Right atrium auricular region (tissue), 2 donors: ENCODE data around the gene RD3L. TPM values are rescaled to one million over a fixed set of nuclear protein-coding genes. Genes with fewer than 3 reads are reported as not detected.
"Not testable (repeated sequence)": the region's sequence is repeated elsewhere in the genome, so short reads cannot be mapped to it uniquely, and the experiment has no call there.

Experiments used
- DNase-seq: peaks from one replicate; pipeline ENCODE4 v3.0.0-alpha.2; 2019; ENCODE audit warnings: low spot score
- H3K27ac ChIP-seq, 2 donors: fragments of 200-600 bp; sonication (generic); 1 replicate in 1 of 2; 2 replicates in 1 of 2; pipeline ENCODE4 v1.5.1; 2016 to 2019
- H3K27me3 ChIP-seq, 2 donors: fragments of 200-600 bp; sonication (generic); one replicate each; pipeline versions ENCODE4 v1.5.1 to v1.6.0; 2017 to 2019
- H3K36me3 ChIP-seq: fragments of 200-600 bp; sonication (generic); one replicate; pipeline ENCODE4 v1.5.1; 2016
- H3K4me1 ChIP-seq, 2 donors: fragments of 200-600 bp; sonication (generic); one replicate each; pipeline versions ENCODE4 v1.5.1 to v1.6.0; 2017 to 2019
- H3K4me3 ChIP-seq, 2 donors: fragments of 200-600 bp; sonication (generic); 1 replicate in 1 of 2; 2 replicates in 1 of 2; pipeline ENCODE4 v1.5.1; 2017 to 2019; ENCODE audit warnings: mild to moderate bottlenecking in 1 of 2, moderate library complexity in 1 of 2
- H3K9me3 ChIP-seq, 2 donors: fragments of 200-600 bp; sonication (generic); one replicate each; pipeline ENCODE4 v1.5.1; 2019
- total RNA-seq, 2 donors: library from RNA; depleted of rRNA; stranded (reverse); fragments of >200 nt; gene quantifications; one replicate each; pipeline ENCODE4 v1.1.0, GENCODE V29; 2016
- TF ChIP-seq, protein P1 (sequence below), 2 donors: fragments of 200-600 bp; sonication (generic); IDR thresholded peaks; one replicate each; pipeline ENCODE4 v1.5.1; 2019; ENCODE audit warnings: antibody characterized with exemption in 2 of 2

RD3L gene
- 10 to 100 TPM in 1 of 2 donors, 1 to 10 TPM in 1; 7.6 to 25.2 TPM for total RNA-seq

- Histone ChIP-seq H3K4me1 (no peaks in the 10 kb centered on the region), H3K36me3 (no peaks in the 10 kb centered on the region), H3K27ac (peak within 1 kb of the TSS; percentile 57 to 62), H3K9me3 (peaks cover 6 to 9% of the 10 kb centered on the region in 2 donors), H3K27me3 (no peaks in the 10 kb centered on the region), H3K4me3 (peak within 1 kb of the TSS; percentile 24 to 36)
- no peak for DNase-seq
- TF ChIP-seq, protein P1, sequence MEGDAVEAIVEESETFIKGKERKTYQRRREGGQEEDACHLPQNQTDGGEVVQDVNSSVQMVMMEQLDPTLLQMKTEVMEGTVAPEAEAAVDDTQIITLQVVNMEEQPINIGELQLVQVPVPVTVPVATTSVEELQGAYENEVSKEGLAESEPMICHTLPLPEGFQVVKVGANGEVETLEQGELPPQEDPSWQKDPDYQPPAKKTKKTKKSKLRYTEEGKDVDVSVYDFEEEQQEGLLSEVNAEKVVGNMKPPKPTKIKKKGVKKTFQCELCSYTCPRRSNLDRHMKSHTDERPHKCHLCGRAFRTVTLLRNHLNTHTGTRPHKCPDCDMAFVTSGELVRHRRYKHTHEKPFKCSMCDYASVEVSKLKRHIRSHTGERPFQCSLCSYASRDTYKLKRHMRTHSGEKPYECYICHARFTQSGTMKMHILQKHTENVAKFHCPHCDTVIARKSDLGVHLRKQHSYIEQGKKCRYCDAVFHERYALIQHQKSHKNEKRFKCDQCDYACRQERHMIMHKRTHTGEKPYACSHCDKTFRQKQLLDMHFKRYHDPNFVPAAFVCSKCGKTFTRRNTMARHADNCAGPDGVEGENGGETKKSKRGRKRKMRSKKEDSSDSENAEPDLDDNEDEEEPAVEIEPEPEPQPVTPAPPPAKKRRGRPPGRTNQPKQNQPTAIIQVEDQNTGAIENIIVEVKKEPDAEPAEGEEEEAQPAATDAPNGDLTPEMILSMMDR (IDR thresholded peaks at IDR 0.05), result no peak
Observed at GRCh38 chr14:103941973-103942736, at the start of gene RD3L. TSS of gene RD3L (minus strand) at chr14:103942529. CDS start at chr14:103941695, 834 bp downstream.

- Histone ChIP-seq H3K4me1 (no peaks in the 10 kb centered on the region), H3K9me3 (peaks cover 0 to 13% of the 10 kb centered on the region in 2 donors), H3K36me3 (no peaks in the 10 kb centered on the region), H3K27ac (no peak overlapping the region), H3K27me3 (no peaks in the 10 kb centered on the region), H3K4me3 (no peak overlapping the region)
- DNase-seq, result no peak
- TF ChIP-seq, protein P1 (IDR thresholded peaks at IDR 0.05), result no peak
Observed at GRCh38 chr14:103989964-103990363, 47.6 kb upstream of the RD3L start.

DNA sequence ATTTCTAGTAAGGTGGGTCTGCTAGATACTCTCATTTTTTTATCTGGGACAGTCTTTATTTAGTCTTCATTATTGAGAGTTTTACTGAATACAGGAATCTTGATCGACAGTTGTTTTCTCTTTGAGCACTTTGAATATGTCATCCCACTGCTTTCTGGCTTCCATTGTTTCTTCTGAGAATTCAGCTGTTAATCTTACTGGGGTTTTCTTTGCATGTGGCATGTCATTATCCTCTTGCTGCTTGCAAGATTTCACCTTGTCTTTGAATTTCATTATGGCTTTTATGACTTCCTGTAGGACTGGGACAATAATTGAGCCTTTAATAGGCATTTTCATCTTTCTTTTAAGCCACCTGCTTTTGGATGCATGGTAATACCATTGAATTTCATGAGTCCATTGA is 46.7 kb upstream of the RD3L start:
- peaks cover 0 to 13% of the 10 kb centered on the region in 2 donors for H3K9me3 ChIP-seq
- TF ChIP-seq, protein P1 (IDR thresholded peaks at IDR 0.05), result no peak
- no peak overlapping the region for H3K4me3 ChIP-seq
- DNase-seq, result no peak
- no peaks in the 10 kb centered on the region for H3K36me3 ChIP-seq
- no peaks in the 10 kb centered on the region for H3K4me1 ChIP-seq
- H3K27ac ChIP-seq, result no peak overlapping the region
- H3K27me3 ChIP-seq, result no peaks in the 10 kb centered on the region

GRCh38 chr14:103984196-103984595 is 41.9 kb upstream of the RD3L start:
- no peaks in the 10 kb centered on the region for H3K36me3 ChIP-seq
- no peak overlapping the region for H3K4me3 ChIP-seq
- no peaks in the 10 kb centered on the region for H3K4me1 ChIP-seq
- DNase-seq, result no peak
- TF ChIP-seq, protein P1 (IDR thresholded peaks at IDR 0.05), result no peak
- no peak overlapping the region for H3K27ac ChIP-seq
- H3K9me3 ChIP-seq, result peaks cover 0 to 6% of the 10 kb centered on the region in 2 donors
- no peaks in the 10 kb centered on the region for H3K27me3 ChIP-seq

DNA sequence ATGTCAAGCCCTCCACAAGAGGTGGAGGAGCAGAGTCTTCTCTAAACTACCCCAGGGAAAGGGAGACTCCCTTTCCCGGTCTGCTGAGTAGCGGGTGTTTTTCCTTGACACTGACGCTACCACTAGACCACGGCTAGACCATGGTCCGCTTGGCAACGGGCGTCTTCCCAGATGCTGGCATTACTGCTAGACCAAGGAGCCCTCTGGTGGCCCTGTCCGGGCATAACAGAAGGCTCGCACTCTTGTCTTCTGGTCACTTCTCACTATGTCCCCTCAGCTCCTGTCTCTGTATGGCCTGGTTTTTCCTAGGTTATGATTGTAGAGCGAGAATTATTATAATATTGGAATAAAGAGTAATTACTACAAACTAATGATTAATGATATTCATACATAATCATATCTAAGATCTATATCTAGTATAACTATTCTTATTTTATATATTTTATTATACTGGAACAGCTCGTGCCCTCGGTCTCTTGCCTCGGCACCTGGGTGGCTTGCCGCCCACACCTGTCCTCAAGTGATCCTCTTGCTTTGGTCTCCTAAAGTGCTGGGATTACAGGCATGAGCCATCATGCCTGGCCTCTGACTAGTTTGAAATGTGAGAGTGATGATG is 38.4 kb upstream of the RD3L start:
- H3K4me1 ChIP-seq, H3K27me3 ChIP-seq, H3K9me3 ChIP-seq, H3K27ac ChIP-seq, H3K4me3 ChIP-seq, H3K36me3 ChIP-seq: not testable (repeated sequence)
- DNase-seq, result peak; percentile 72
- TF ChIP-seq, protein P1 (IDR thresholded peaks at IDR 0.05), result peak; percentile 60 to 84
